OCI-LY1 (cell line): ENCODE results near the gene LAMC1.

ENCODE experiments used
- H2AFZ ChIP-seq: fragments of 200-600 bp; sonication (generic), shearing (Covaris generic); 2 replicates; pipeline ENCODE4 v1.6.0; 2014; ENCODE audit warnings: antibody characterized with exemption, mild to moderate bottlenecking, low read length
- H3F3A ChIP-seq: fragments of 200-600 bp; sonication (generic), shearing (Covaris generic); 2 replicates; pipeline ENCODE4 v1.6.0; 2014; ENCODE audit warnings: mild to moderate bottlenecking, antibody characterized with exemption, low read length, moderate library complexity; ENCODE audit not compliant: insufficient read depth
- H3K27ac ChIP-seq: fragments of 200-600 bp; sonication (generic); 2 replicates; pipeline ENCODE4 v1.5.1; 2014; ENCODE audit warnings: low read length, mixed run types, mild to moderate bottlenecking, low read depth; ENCODE audit not compliant: poor library complexity, severe bottlenecking
- H3K27me3 ChIP-seq: fragments of 200-600 bp; sonication (generic); 2 replicates; pipeline ENCODE4 v1.6.0; 2014; ENCODE audit warnings: antibody characterized with exemption, mild to moderate bottlenecking, low read length, moderate library complexity; ENCODE audit not compliant: insufficient read depth
- H3K36me3 ChIP-seq: fragments of 200-600 bp; sonication (generic); 2 replicates; pipeline ENCODE4 v1.6.1; 2014; ENCODE audit warnings: mild to moderate bottlenecking, antibody characterized with exemption, low read length, moderate library complexity, mixed read lengths; ENCODE audit not compliant: insufficient read depth
- H3K4me1 ChIP-seq: fragments of 200-600 bp; sonication (generic); 2 replicates; pipeline ENCODE4 v1.5.1; 2014; ENCODE audit warnings: mild to moderate bottlenecking, low read length, moderate library complexity; ENCODE audit not compliant: insufficient read depth, severe bottlenecking
- H3K4me2 ChIP-seq: fragments of 200-600 bp; sonication (generic), shearing (Covaris generic); 2 replicates; pipeline ENCODE4 v1.6.1; 2014; ENCODE audit warnings: low read length
- H3K4me3 ChIP-seq: fragments of 200-600 bp; sonication (generic); 2 replicates; pipeline ENCODE4 v1.5.1; 2014; ENCODE audit warnings: low read length, low read depth, mild to moderate bottlenecking, mixed read lengths; ENCODE audit not compliant: poor library complexity, severe bottlenecking
- H3K79me2 ChIP-seq: fragments of 200-600 bp; shearing (Covaris generic); 2 replicates; pipeline ENCODE4 v1.6.1; 2016; ENCODE audit warnings: mixed run types, low read length, mixed read lengths; ENCODE audit not compliant: insufficient read depth
- H3K9ac ChIP-seq: fragments of 200-600 bp; sonication (generic), shearing (Covaris generic); 2 replicates; pipeline ENCODE4 v1.6.1; 2014; ENCODE audit warnings: mild to moderate bottlenecking, low read length, mixed read lengths
- H3K9me2 ChIP-seq: fragments of 200-600 bp; sonication (generic), shearing (Covaris generic); 2 replicates; pipeline ENCODE4 v1.6.1; 2014; ENCODE audit warnings: low read depth, mild to moderate bottlenecking, low read length, mixed read lengths
- H3K9me3 ChIP-seq: fragments of 200-600 bp; shearing (Covaris generic); 2 replicates; pipeline ENCODE4 v1.6.1; 2014; ENCODE audit warnings: low read length, mixed read lengths
- H4K20me1 ChIP-seq: fragments of 200-600 bp; sonication (generic), shearing (Covaris generic); 2 replicates; pipeline ENCODE4 v1.6.0; 2016; ENCODE audit warnings: mild to moderate bottlenecking, low read length; ENCODE audit not compliant: insufficient read depth
- CTCF ChIP-seq: fragments of 200-600 bp; sonication (generic), shearing (Covaris generic); IDR thresholded peaks from 2 replicates; pipeline ENCODE4 v1.5.1; 2017; ENCODE audit warnings: mild to moderate bottlenecking, antibody characterized with exemption, low read length, moderate library complexity, mixed read lengths
- EZH2 ChIP-seq: fragments of 200-600 bp; sonication (generic), shearing (Covaris generic); IDR thresholded peaks from 2 replicates; pipeline ENCODE4 v1.8.0; 2017; ENCODE audit warnings: borderline replicate concordance, mixed run types, mild to moderate bottlenecking, antibody characterized with exemption, low read length, moderate library complexity, mixed read lengths

LAMC1 gene

GRCh38 chr1:183150445-183150844, 127.2 kb downstream of the LAMC1 start:
- H3K9me3 ChIP-seq = no peaks in the 10 kb centered on the region
- no peaks in the 10 kb centered on the region for H3F3A ChIP-seq
- H3K4me1 ChIP-seq = no peaks in the 10 kb centered on the region
- H3K9ac ChIP-seq = no peak overlapping the region
- no peaks in the 10 kb centered on the region for H3K36me3 ChIP-seq
- no peak overlapping the region for H3K4me2 ChIP-seq
- no peaks in the 10 kb centered on the region for H4K20me1 ChIP-seq
- H3K79me2 ChIP-seq = no peaks in the 10 kb centered on the region
- H3K27ac ChIP-seq = no peak overlapping the region
- TF ChIP-seq CTCF (no peak), EZH2 (no peak)
- H3K9me2 ChIP-seq = no peaks in the 10 kb centered on the region
- H3K27me3 ChIP-seq = 0 out of 2 replicates have a peak, but pooled peaks cover 4% of the 10 kb centered on the region
- H3K4me3 ChIP-seq = no peak overlapping the region
- H2AFZ ChIP-seq = no peak overlapping the region

GRCh38 chr1:183152180-183152579, 129.0 kb downstream of the LAMC1 start:
- Histone ChIP-seq H3K4me3 (no peak overlapping the region), H3F3A (no peaks in the 10 kb centered on the region), H3K27ac (no peak overlapping the region), H3K9ac (no peak overlapping the region), H3K9me3 (no peaks in the 10 kb centered on the region), H4K20me1 (no peaks in the 10 kb centered on the region), H3K79me2 (no peaks in the 10 kb centered on the region), H2AFZ (no peak overlapping the region), H3K4me2 (no peak overlapping the region), H3K9me2 (no peaks in the 10 kb centered on the region), H3K36me3 (no peaks in the 10 kb centered on the region), H3K27me3 (0 out of 2 replicates have a peak, but pooled peaks cover 4% of the 10 kb centered on the region), H3K4me1 (no peaks in the 10 kb centered on the region)
- no peak for TF ChIP-seq CTCF
- no peak for TF ChIP-seq EZH2

- Histone ChIP-seq H3K36me3 (no peaks in the 10 kb centered on the region), H2AFZ (no peak overlapping the region), H3K27ac (no peak overlapping the region), H3K9me3 (no peaks in the 10 kb centered on the region), H4K20me1 (no peaks in the 10 kb centered on the region), H3K4me3 (no peak overlapping the region), H3F3A (no peaks in the 10 kb centered on the region), H3K9me2 (no peaks in the 10 kb centered on the region), H3K4me1 (no peaks in the 10 kb centered on the region), H3K27me3 (0 out of 2 replicates have a peak, but pooled peaks cover 4% of the 10 kb centered on the region), H3K79me2 (no peaks in the 10 kb centered on the region), H3K4me2 (no peak overlapping the region), H3K9ac (no peak overlapping the region)
- TF ChIP-seq CTCF (no peak), EZH2 (no peak)
These were observed 132.7 kb downstream of the LAMC1 start for GRCh38 chr1:183155939-183156338.
